ENCODE measurements around the gene CCDC92B. TPM values are rescaled to one million over a fixed set of nuclear protein-coding genes. Genes with fewer than 3 reads are reported as not detected.

CCDC92B gene
- total and polyA plus RNA-seq, 2 of the 4 experiments (the other 2 are of a cell fraction) = not detected

- Histone ChIP-seq H2BK20ac (ENCODE audit: low read depth, low read length) (no peak overlapping the region), H4K5ac (ENCODE audit: low read depth, low read length) (no peak overlapping the region), H3K23ac (ENCODE audit: low read depth, low read length) (no peak overlapping the region), H2AK5ac (ENCODE audit: low read depth, low read length) (no peak overlapping the region), H3K79me1 (ENCODE audit: low read depth in 1 of 2, low read length in 2 of 2) (no peaks in the 10 kb centered on the region), H3K4ac (ENCODE audit: low read depth, low read length) (no peak overlapping the region), H3K56ac (ENCODE audit: extremely low read depth, insufficient read depth, low read length) (no peak overlapping the region), H3K9me1 (ENCODE audit: insufficient read depth, low read length) (no peaks in the 10 kb centered on the region), H3K9me3 (ENCODE audit: control insufficient read depth, insufficient read depth, low read length) (0 out of 2 replicates have a peak, but pooled peaks cover 1% of the 10 kb centered on the region), H3K27ac (ENCODE audit: insufficient read depth, low read length) (no peak overlapping the region), H2AK9ac (replicated peaks; ENCODE audit: low read depth, low read length, poor library complexity) (no peak overlapping the region), H3K18ac (ENCODE audit: low read depth, low read length) (no peak overlapping the region), H3K14ac (replicated peaks; ENCODE audit: low read depth, low read length) (no peak overlapping the region), H2BK15ac (ENCODE audit: low read depth, low read length) (no peak overlapping the region), H2BK5ac (ENCODE audit: low read depth, low read length, poor library complexity, severe bottlenecking) (no peak overlapping the region), H4K91ac (ENCODE audit: insufficient read depth, low read depth, low read length) (no peak overlapping the region), H3K9ac (ENCODE audit: low read depth, low read length) (no peak overlapping the region), H4K20me1 (ENCODE audit: insufficient read depth, low read length) (no peaks in the 10 kb centered on the region), H3K4me2 (ENCODE audit: low read depth, low read length) (no peak overlapping the region), H3K27me3 (ENCODE audit: control insufficient read depth, insufficient read depth, low read length) (peaks cover 10% of the 10 kb centered on the region), H2AFZ (replicated peaks; ENCODE audit: low read length, poor library complexity) (no peak overlapping the region), H2BK120ac (ENCODE audit: low read depth, low read length) (no peak overlapping the region), H3K4me3 (ENCODE audit: insufficient read depth, low read depth, low read length) (no peak overlapping the region), H3K36me3 (ENCODE audit: control insufficient read depth, insufficient read depth, low read length) (no peaks in the 10 kb centered on the region), H4K8ac (ENCODE audit: low read depth in 2 of 2, low read length in 2 of 2) (no peak overlapping the region), H3K4me1 (ENCODE audit: control insufficient read depth, insufficient read depth, low read length) (no peaks in the 10 kb centered on the region)
- no peak for ATAC-seq (ENCODE audit: low read depth)
- BruUV-seq (replicated peaks) = no TSS peak
- TF ChIP-seq BHLHE40 (IDR thresholded peaks at IDR 0.05; ENCODE audit: low read depth, low read length) (no peak), MAFK (IDR thresholded peaks at IDR 0.05; ENCODE audit: low read depth, low read length) (no peak), MXI1 (IDR thresholded peaks at IDR 0.05; ENCODE audit: borderline replicate concordance, low read depth, low read length) (no peak), RAD21 (IDR thresholded peaks at IDR 0.05; ENCODE audit: low read length) (no peak), POLR2A (IDR thresholded peaks at IDR 0.05; ENCODE audit: low read depth, low read length) (no peak), USF2 (IDR thresholded peaks at IDR 0.05; ENCODE audit: low read depth, low read length) (no peak), FOS (IDR thresholded peaks at IDR 0.05; ENCODE audit: low read depth, low read length) (no peak), ELK1 (IDR thresholded peaks at IDR 0.05; ENCODE audit: borderline replicate concordance, low read depth, low read length) (no peak), RFX5 (IDR thresholded peaks at IDR 0.05; ENCODE audit: low read depth, low read length) (no peak), CEBPB (IDR thresholded peaks at IDR 0.05; ENCODE audit: low read depth, low read length) (no peak)
- DNase-seq = no peak
- ChIA-PET POLR2A (ENCODE audit: unreplicated experiment) (no interaction called here), CTCF (no interaction called here)
- WGBS, 2 experiments (ENCODE audit: extremely low coverage in 2 of 2, insufficient read length in 1 of 2) = 83% methylated on average over 11 of the region's 15 CpGs; no CpG with 5 or more reads in 1 of the 2 experiments
- dilution Hi-C loops (cut with HindIII; ENCODE audit: low sequenced_read_pairs, unreplicated experiment) (no loop called here), in situ Hi-C loops (cut with MboI; ENCODE audit: low sequenced_read_pairs) (no loop called here), intact Hi-C loops (cut with micrococcal nuclease) (no loop called here)
Observed at GRCh38 chr17:2737693-2738092, 11.8 kb downstream of the CCDC92B start.

Measured in IMR-90 (cell line).